SK-N-MC (cell line): ENCODE measurements around the gene TGM4.

Experiments used
- EZH2 ChIP-seq: fragments of 200-600 bp; sonication (generic); IDR thresholded peaks from one replicate; pipeline ENCODE4 v1.6.1; 2017; ENCODE audit warnings: antibody characterized with exemption
- FOXP2 ChIP-seq: optimal IDR thresholded peaks from 2 replicates; pipeline ENCODE3; 2011; ENCODE audit warnings: mild to moderate bottlenecking, moderate library complexity; ENCODE audit not compliant: insufficient read depth; ENCODE audit errors: extremely low read length, control extremely low read depth
- POLR2AphosphoS5 ChIP-seq: IDR thresholded peaks from 2 replicates; pipeline ENCODE4 v1.6.1; 2012; ENCODE audit warnings: mild to moderate bottlenecking, low read depth, low read length, borderline replicate concordance

- TF ChIP-seq FOXP2 (no peak), EZH2 (no peak), POLR2AphosphoS5 (no peak)
Observed at GRCh38 chr3:44906997-44907396, 32.6 kb downstream of the TGM4 start.
